IPS-NIHi7 (cell line): ENCODE results near the gene CNTNAP5.

Experiments
- DNase-seq: peaks from one replicate; pipeline ENCODE4 v3.0.0; 2012; ENCODE audit warnings: mixed read lengths; ENCODE audit errors: extremely low spot score

CNTNAP5 gene

DNA sequence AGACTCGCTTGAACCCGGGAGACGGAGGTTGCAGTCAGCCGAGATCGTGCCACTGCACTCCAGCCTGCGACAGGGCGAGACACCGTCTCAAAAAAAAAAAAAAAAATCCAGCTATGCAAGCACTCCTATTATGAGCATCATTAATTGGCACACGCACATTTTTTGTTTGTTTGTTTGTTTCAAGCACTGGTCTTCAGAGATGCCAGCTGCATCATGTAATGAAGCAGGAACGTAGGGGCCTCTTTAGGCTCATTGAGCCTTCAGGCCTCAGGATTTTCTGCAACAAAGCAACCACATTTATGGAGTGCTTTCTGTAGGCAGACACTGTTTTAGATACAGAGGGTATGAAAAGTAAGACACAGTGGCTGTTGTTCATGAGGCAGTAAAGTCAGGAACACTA, 585.8 kb downstream of the CNTNAP5 start:
- no peak for DNase-seq

DNA sequence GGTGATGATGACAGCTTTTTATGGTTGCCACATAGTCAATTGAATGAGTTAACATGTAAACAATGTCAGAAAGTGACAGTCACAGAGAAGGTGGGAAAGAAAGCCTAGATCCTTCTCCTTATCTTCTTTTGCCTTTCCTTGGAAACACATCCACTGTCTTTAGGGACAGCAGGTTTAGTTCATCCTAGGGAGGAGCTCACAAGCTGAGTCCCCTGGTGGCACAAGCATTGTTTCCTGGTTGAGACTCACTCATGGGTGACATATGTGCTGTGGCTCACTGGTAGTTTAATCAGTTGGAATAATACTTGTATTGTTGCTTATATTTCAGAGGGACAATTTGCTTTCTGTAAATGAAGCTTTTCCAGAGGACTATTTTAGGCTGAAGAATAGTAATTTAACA, 598.5 kb downstream of the CNTNAP5 start:
- no peak for DNase-seq

DNA sequence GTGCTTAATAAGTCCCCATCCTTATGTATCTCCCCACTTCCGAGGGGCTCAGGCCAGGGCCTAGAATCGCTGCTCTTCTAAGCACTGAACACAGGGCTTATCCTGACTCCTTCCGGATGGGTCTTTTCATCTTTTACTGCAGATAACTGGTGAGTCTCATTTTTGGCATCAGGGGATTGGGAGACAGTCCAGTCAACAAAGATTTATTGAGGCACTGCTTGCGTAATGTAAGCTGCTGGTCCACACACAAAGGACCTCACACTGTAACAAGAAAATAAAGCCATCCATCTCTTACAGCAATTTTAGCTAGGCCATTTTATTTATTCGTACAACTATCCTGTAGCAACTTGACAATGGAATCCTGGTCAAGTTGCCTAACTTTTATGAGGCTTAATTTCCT, 600.5 kb downstream of the CNTNAP5 start:
- no peak for DNase-seq

DNA sequence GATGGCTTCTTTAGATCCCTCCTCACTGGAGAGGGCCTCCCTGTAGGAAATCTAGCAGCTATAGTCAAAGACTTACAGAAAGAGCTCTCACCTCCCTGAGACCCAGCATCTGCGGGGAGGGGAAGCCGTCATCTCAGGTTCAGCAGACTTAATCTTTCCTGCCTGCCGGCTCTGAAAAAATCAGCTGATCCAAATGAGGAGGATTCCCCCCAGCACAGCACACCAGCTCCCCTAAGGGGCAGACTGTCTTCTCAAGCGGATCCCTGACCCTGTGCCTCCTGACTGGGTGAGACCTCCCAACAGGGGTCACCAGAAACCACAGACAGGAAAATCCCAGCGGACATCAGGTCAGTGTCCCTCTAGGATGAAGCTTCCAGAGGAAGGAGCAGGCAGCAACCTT, 601.9 kb downstream of the CNTNAP5 start:
- no peak for DNase-seq

DNA sequence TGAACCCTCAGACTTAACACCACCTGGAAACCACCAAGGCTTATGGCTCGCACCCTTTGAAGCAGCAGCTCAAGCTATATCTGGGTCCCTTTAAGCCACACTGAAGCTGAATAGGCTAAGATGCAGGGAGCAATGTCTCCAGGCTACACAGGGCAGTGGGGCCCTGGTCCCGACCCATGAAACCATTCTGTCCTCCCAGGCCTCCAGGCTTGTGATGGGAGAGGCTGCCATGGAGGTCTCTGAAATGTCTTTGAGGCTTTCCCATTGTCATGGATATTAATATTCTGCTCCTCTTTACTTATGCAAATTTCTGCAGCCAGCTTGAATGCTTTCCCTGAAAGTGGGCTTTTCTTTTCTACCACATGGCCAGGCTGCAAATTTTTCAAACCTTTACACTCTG, 608.7 kb downstream of the CNTNAP5 start:
- no peak for DNase-seq

DNA sequence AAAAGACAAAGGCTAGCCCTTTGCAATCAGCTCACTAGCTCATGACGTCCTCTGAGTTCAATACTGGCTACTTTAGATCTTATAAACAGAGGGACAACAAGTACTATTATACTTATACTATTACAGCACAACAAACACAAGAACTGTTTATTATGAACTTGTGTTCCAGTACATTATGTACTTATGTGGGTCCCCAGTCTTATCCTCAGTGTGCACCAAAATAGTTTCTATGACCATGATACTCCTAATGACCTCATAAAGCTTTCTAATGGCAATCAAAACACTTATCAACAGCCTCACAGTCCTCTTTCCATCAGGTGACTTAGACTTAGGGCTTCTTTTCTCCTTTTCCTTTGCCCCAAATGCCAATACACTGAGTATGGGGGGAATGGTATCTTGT, 614.4 kb downstream of the CNTNAP5 start:
- no peak for DNase-seq

DNA sequence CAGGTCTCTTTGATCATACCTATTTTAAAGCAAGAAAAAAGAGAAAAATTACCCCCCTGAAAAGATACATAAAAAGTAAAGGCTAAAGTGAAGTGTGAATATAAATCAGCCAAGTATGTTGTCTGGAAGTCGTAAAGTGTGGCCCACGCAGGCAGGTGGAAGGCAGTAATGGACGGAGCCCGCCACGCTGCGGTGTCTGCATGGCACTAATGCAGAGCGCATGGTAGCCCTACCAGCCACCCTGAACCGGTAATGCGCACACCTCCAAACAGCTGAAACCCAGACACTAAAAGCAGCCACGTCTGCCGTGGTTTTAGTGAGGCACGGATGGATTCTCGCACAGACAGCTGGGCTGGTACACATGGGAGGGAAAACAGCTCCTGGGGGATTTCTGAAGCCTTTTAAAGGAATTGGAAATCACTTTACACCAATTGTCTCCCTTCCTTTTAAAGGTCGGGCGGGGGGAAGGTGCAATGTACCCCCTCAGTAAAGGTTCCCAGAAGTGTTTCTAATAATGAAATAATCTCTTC, 615.2 kb downstream of the CNTNAP5 start:
- DNase-seq = no peak

DNA sequence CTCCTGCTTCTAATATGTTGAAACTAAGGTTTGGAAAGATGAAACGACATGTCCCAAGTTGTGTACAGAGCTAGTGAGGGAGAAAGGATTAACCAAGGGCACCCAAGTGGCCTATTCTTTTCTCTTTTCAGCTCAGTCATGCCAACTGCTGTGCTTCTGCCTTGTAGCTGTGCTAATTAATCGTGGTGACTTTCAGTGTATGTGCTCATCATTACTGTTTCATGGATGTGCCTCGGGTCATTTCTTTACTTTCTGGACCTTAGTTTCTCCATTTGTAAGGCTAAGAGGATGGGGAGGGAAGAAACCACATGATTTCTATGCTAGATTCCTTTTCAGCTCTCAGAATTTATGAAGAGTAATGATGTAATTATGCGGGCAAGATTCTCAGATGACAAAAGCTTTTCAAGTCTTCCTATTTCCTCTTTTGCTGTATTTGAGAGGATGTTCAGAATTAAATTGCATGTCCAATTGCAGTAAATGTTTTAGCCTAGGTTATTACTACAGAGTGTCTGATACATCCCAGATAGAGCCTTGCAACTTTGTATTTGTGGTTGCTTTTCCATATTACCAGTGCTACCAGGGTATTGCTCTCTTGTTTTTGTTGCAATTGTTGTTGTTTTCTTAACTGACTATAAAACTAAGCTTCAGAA, 621.2 kb downstream of the CNTNAP5 start:
- no peak for DNase-seq

DNA sequence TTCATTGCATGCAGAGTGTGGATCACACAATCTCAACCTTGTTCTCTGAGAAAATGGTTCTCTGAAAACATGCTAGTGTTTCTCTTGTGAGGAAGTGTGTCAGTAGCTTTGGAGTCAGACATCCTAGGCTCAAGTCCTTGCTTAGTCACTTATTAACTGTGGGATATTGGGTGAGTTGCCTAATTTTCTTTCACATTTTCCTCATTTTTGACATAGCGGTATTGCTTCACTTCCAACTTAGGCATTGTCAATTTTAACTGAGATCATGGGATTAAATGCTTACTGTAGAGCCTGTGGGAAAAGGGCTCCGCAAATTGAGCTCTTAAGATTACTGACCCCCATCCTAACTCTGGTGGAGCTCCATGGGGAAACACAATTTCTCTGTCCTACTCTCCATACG, 622.2 kb downstream of the CNTNAP5 start:
- no peak for DNase-seq

DNA sequence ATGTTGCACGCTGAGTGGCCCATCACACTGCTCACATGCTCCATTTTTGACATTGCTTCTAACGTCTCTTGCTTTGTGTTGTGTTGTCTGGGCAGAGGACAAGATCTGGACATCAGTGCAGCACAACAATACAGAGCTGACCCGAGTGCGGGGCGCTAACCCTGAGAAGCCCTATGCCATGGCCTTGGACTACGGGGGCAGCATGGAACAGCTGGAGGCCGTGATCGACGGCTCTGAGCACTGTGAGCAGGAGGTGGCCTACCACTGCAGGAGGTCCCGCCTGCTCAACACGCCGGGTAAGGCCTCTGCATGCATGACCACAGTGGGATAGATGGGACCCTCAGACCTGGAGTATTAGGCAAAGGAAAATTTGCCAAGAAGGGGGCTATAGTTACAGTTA, 622.6 kb downstream of the CNTNAP5 start:
- no peak for DNase-seq

DNA sequence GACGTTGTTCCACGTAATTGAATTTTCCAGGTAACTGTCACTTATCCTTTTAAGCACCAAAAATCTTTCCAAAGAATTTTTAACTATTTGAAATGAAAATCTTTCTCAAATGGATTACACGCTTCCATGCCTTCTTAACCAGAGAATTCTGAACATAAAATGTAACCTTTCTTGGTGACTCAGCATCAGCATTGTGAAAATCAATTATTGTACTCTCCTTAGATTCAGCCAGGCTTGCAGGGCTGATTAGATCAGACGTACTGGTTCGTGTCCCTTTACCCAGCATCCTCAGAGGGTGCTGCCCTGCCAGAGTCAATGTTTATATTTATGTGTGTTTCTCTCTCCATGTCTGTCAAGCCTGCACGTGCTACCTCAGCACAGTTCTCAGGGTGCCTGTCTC, 623.9 kb downstream of the CNTNAP5 start:
- no peak for DNase-seq

DNA sequence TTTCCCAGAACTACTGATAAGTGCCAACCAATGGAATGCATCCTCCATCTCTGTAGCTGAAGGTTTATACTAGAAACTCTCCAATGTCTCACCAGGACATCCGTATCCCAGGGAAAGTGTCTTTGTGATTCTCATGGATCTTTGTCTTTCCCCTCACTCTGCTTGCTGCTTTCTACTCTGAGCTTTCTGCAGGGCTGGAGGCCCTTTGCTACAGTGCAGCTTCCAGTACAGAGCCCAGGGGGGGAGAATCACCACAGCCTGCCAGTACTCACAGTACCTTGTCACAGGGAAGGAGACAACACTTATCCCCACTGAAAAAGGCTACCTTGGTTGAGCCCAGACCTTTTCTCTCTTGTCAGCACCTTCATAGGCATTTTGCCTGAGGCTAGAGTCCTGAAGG, 627.0 kb downstream of the CNTNAP5 start:
- DNase-seq = no peak

DNA sequence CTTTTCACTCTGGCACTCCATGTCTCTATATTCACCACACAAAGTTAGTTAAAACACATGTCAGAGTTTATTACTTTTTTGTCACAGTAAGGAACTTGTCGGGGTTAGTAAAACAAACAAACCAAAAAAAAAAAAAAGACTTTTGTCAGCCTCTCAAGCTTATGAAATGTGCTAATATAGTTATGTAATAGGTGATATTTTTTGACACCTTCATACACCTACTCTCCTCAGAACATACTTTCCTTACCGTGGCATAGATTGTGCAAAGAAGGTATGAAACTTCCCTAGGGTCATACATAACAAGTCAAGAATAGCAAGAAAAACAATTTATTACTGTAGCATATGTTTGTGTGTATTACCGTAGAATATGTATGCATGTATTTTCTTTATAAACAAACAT, 633.3 kb downstream of the CNTNAP5 start:
- DNase-seq = no peak

DNA sequence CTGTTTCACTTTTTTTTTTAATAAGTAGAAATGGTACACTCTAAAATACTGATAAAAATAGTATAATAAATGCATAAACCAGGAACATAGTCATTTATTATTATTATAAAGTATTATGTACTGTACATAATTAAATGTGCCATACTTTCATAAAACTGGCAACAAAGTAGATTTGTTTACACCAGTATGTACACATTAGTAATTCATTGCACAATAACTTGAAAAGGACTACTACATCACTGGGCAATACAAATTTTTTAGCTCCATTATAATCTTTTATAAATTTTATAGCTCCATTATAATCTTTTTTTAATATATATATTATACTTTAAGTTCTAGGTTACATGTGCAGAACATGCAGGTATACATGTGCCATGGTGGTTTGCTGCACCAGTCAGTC, 636.5 kb downstream of the CNTNAP5 start:
- DNase-seq = no peak

DNA sequence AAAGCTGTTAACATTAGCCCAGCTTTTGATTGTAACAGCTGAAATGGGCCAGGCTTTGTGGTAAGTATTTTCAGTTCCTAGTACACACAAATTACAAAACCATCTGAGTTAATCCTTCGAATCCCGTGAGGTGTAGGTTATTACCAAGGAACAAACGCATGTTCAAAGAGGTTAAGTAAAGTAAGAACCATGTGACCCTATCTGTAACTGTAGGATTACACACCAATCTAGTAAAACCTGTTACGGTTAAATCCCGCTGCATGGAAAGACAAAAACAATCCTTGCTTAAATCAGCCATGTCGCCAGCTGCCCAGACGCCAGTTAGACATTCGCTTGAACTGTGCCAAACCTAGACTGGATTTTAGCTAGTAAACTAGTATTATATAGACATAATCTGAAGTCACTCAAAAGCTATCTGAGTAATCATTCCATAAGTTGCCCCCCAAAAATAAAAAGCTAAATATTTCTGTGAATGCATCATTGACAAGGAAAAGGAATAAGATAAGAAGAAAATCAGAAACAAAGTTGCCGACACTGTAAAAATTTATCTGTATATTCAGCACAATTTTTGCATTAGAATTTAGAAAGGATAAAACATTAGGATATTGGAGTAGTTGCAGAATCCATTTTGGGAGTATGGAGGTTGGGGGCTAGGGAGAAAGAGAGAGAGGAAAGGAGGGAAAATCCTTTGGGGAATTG, 638.0 kb downstream of the CNTNAP5 start:
- DNase-seq = no peak

DNA sequence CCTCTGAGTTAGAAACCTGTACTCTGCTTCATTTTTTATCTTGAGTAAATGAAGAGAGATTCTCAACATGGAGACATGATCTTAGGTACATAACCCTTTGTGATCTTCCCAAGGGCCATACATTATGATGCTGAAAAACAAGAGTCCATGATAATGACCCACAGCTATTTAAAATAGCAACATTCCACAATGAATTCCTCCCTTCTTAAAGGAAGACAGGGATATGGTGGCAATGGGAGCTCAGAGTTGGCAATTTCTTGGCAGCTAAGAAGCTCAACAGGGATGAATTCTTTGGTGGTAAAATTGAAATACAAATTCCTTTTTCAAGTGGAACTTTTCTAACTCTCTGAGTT, 638.5 kb downstream of the CNTNAP5 start:
- no peak for DNase-seq

DNA sequence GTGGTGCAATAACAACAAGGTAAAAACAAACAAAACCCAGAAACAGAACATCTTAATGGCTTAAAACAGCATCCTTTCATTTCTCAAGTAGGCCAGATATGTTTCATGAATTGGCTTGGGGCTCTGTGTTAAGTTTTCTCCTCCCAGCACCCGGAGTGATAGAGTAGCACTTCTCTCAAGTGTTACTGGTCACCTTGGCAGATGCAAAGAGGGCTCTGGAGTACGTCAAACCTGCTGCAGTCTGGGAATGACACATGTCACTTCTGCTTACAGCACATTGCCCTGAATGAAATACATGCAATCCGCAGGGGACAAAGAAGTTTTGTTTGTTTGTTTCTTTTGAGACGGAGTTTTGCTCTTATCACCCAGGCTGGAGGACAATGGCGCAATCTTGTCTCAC, 639.3 kb downstream of the CNTNAP5 start:
- DNase-seq = no peak

DNA sequence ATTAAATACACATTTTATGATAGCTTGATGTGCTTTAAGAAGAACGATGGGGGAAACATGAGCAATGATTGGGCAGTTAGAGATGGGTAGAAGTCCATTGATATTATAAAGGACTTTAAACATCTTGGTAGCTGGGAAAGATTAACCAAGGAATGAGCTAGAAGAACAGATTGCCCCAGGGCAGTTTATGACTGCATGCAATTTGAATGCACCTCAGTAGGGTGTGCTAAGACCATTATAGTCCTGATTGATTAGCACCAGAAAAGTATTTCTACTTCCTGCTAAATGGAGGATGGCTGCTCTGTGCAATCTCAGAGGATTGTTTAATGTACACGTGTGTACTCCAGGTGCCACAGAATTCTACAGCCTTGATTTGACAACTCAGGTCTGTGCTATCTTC, 641.9 kb downstream of the CNTNAP5 start:
- DNase-seq = no peak

DNA sequence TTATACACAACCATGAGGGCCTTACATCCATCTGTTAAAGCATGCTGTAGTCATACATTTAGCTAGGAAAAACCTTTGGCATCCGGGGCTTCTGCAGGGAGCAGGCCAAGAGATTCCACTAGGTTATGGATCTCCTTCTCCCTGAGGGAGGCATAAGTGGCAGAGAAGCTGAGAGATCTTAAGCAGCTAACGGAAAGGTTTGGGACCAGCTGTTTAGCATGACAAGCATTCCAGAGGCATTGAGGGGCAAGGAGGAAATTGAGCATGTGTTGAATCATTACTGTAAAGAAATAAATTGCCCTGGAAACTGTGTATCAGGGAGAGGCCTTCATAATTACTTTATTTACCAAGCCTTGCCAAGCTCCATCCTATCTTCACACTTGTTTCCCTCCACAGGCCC, 643.1 kb downstream of the CNTNAP5 start:
- DNase-seq = no peak

DNA sequence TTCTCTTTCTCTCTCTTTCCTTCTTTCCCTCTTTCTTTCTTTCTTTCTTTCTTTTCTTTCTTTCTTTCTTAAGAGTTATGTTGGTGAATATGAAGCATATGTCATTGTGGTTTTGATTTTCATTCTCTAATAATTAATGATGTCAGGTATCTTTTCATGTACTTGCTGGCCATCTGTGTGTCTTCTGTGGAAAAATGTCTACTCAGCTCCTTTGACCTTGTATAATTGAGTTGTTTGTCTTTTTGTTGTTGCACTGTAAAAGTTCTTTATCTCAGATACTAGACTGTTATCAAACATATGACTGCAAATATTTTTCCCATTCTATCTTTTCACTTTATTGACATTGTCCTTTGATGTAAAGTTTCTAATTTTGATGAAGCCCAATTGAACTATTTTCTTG, 645.1 kb downstream of the CNTNAP5 start:
- DNase-seq = no peak

DNA sequence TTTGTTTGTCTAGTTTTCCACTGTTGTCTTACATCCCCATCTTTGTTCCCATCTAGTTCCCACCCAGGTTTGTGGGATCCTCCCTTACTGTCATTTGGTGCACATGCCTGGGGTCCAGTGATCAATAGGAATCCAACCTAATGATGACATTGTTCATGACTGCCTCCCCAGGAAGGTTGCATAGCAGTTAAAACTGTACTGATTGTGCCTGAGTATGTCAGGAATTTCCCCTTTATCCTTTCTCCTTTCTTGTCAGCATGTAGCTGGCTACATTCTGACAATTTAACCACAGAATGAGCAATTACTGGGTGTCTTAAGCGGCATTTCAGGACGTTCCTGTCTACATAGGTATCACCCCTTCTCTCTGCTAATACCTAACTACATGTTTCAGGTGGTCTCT, 653.0 kb downstream of the CNTNAP5 start:
- no peak for DNase-seq

DNA sequence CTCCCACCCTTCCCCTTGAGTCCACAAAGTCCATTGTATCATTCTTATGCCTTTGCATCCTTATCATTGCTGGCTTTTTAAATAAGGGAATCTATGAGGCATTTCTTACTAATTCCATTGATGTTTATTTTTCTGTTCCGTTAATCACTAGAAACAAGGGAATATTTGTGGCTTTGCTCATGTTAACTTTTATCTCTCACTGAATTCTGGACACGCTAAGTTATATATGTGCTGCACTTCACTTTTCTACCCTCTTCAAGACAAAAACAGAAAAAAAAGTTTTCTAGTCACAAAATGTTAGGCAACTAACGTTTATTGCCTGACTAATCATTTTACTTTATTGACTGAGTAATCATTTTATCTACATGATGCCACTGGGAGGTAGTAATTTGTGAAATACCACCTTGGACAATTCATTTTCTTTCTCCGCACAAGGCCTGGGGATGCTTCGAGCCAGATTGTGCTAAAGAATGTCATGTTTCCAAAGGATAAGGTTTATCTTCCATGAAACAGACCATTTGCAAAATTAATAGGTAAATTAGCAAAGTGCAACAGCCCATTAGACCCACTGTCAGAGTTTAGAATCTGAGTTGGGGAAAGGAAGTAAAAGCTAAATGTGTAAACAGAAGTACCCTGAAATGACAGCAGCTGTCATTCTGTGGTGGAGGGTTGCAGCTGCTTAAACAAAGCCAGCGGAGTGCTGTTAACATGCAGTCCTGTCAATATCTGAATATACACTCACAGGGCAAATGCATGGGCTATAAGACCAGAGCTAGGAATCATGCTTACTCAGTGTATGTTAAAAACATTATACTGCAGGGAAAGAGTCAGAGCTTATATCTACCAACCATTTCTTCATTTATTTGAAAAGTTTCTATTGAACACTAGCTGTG, 658.7 kb downstream of the CNTNAP5 start:
- no peak for DNase-seq

DNA sequence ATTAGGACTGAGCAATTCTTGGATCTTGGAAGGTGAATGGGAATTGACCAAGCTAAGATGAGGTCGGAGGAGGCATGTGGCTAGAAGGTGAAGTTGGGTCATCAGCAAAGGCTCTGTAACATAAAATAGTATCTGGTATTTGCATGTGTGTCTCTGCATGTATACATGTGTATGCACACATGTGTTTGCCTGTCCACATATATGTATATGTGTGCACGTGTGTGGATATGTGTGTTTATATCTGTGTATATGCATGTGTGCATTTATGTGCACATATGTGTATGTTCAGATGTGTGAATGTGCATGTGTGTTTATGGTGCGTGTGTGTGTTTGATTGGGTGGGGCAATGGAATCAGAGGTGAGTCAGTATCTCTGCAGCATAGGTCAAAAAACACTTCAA, 664.3 kb downstream of the CNTNAP5 start:
- no peak for DNase-seq
